Suprapubic skin (tissue), 4 donors: ENCODE data around the gene VTN. TPM values are rescaled to one million over a fixed set of nuclear protein-coding genes. Genes with fewer than 3 reads are reported as not detected.

Source experiments
- DNase-seq, 2 donors: peaks; one replicate each; pipeline ENCODE4 v3.0.0-alpha.2; 2019; ENCODE audit warnings: low spot score in 2 of 2
- H3K27ac ChIP-seq: fragments of 200-600 bp; sonication (generic); one replicate; pipeline ENCODE4 v1.5.1; 2019
- H3K27me3 ChIP-seq: fragments of 200-600 bp; sonication (generic); one replicate; pipeline ENCODE4 v1.5.1; 2019
- H3K36me3 ChIP-seq: fragments of 200-600 bp; sonication (generic); one replicate; pipeline ENCODE4 v1.5.1; 2019
- H3K4me1 ChIP-seq: fragments of 200-600 bp; sonication (generic); one replicate; pipeline ENCODE4 v1.5.1; 2019
- H3K4me3 ChIP-seq: fragments of 200-600 bp; sonication (generic); one replicate; pipeline ENCODE4 v1.5.1; 2019; ENCODE audit warnings: mild to moderate bottlenecking
- H3K9me3 ChIP-seq: fragments of 200-600 bp; sonication (generic); one replicate; pipeline ENCODE4 v1.5.1; 2019
- CTCF ChIP-seq, 2 donors: fragments of 200-600 bp in 1 of 2; fragments of 450-650 bp in 1 of 2; sonication (generic) in 1 of 2; IDR thresholded peaks; one replicate each; pipeline ENCODE4 v1.5.1; 2016 to 2019; ENCODE audit warnings: antibody characterized with exemption in 2 of 2, mild to moderate bottlenecking in 1 of 2, moderate library complexity in 1 of 2
- EP300 ChIP-seq: sonication (generic); formaldehyde crosslinking; IDR thresholded peaks from one replicate; pipeline ENCODE4 v1.6.1; 2017; ENCODE audit warnings: antibody characterized with exemption
- POLR2A ChIP-seq, 2 donors: fragments of 450-650 bp; IDR thresholded peaks; one replicate each; pipeline ENCODE4 v1.6.1; 2017; ENCODE audit warnings: antibody characterized with exemption in 2 of 2, mild to moderate bottlenecking in 2 of 2, moderate library complexity in 2 of 2
- POLR2AphosphoS5 ChIP-seq, 3 donors: sonication (generic); formaldehyde crosslinking; IDR thresholded peaks; one replicate each; pipeline ENCODE4 v1.6.1; 2017; ENCODE audit warnings: antibody characterized with exemption in 3 of 3
- WGBS: methylation state at CpG from one replicate; pipeline ENCODE4 v1.1.5; 2018; 5-methylcytosine and 5-hydroxymethylcytosine counted together
- total RNA-seq, 4 donors: library from RNA; depleted of rRNA; stranded (reverse); fragments of >200 nt; gene quantifications; one replicate each; pipeline ENCODE4 v1.1.0, GENCODE V29; 2016

The VTN gene
- total RNA-seq, 4 donors from 2014 or later = 0.42 to 4.2 (median 0.42) TPM; not detected in 1

- H3K36me3 ChIP-seq = peaks cover 61% of the 10 kb centered on the region
- 6% methylated on average over 4 of the region's 4 CpGs for WGBS
- H3K9me3 ChIP-seq = no peaks in the 10 kb centered on the region
- H3K27me3 ChIP-seq = no peaks in the 10 kb centered on the region
- H3K4me1 ChIP-seq = peaks cover 23% of the 10 kb centered on the region
- H3K4me3 ChIP-seq = peak overlapping the region; percentile 89
- no peak for TF ChIP-seq POLR2AphosphoS5 (IDR thresholded peaks at IDR 0.05)
- TF ChIP-seq CTCF (IDR thresholded peaks at IDR 0.05) = no peak
- no peak for TF ChIP-seq POLR2A (IDR thresholded peaks at IDR 0.05)
- no peak for TF ChIP-seq EP300
- DNase-seq = no peak
- peak overlapping the region; percentile 87 for H3K27ac ChIP-seq
These were observed 12.3 kb downstream of the VTN start for GRCh38 chr17:28357901-28358197.

GRCh38 chr17:28357061-28357900 lies 12.8 kb downstream of the VTN start, which contains the start of gene POLDIP2:
POLDIP2 (minus strand) TSS chr17:28357527; CDS start chr17:28357448, 79 bp downstream.
- DNase-seq = peak; percentile 96 to 97
- Histone ChIP-seq H3K36me3 (peaks cover 61% of the 10 kb centered on the region), H3K27me3 (no peaks in the 10 kb centered on the region), H3K27ac (peak within 1 kb of the TSS; percentile 87), H3K4me1 (peaks cover 23% of the 10 kb centered on the region), H3K4me3 (peak within 1 kb of the TSS; percentile 89), H3K9me3 (no peaks in the 10 kb centered on the region)
- peak; percentile 72 to 94 for TF ChIP-seq POLR2A (IDR thresholded peaks at IDR 0.05)
- no peak for TF ChIP-seq CTCF (IDR thresholded peaks at IDR 0.05)
- TF ChIP-seq POLR2AphosphoS5 (IDR thresholded peaks at IDR 0.05) = peak in 2 of 3 donors; percentile 84 to 93
- 0% methylated on average over 15 of the region's 80 CpGs for WGBS

- no peak overlapping the region for H3K27ac ChIP-seq
- peaks cover 99% of the 10 kb centered on the region for H3K36me3 ChIP-seq
- no peak for TF ChIP-seq POLR2AphosphoS5 (IDR thresholded peaks at IDR 0.05)
- no peak for TF ChIP-seq CTCF (IDR thresholded peaks at IDR 0.05)
- TF ChIP-seq EP300 = no peak
- no peak for TF ChIP-seq POLR2A (IDR thresholded peaks at IDR 0.05)
- H3K4me1 ChIP-seq = peaks cover 11% of the 10 kb centered on the region
- H3K27me3 ChIP-seq = no peaks in the 10 kb centered on the region
- no peaks in the 10 kb centered on the region for H3K9me3 ChIP-seq
- no peak for DNase-seq
- 87% methylated on average over 7 of the region's 7 CpGs for WGBS
- no peak overlapping the region for H3K4me3 ChIP-seq
These were observed 19.8 kb downstream of the VTN start for GRCh38 chr17:28350271-28350670.

GRCh38 chr17:28348979-28349378 lies 21.1 kb downstream of the VTN start:
- Histone ChIP-seq H3K27ac (no peak overlapping the region), H3K9me3 (no peaks in the 10 kb centered on the region), H3K36me3 (peaks cover 99% of the 10 kb centered on the region), H3K27me3 (no peaks in the 10 kb centered on the region), H3K4me1 (peaks cover 11% of the 10 kb centered on the region), H3K4me3 (no peak overlapping the region)
- 40% methylated on average over 2 of the region's 3 CpGs for WGBS
- TF ChIP-seq POLR2AphosphoS5 (IDR thresholded peaks at IDR 0.05) (no peak), CTCF (IDR thresholded peaks at IDR 0.05) (no peak), EP300 (no peak), POLR2A (IDR thresholded peaks at IDR 0.05) (no peak)
- DNase-seq = no peak

- Histone ChIP-seq H3K9me3 (no peaks in the 10 kb centered on the region), H3K4me3 (no peak overlapping the region), H3K4me1 (peaks cover 11% of the 10 kb centered on the region), H3K27ac (peak overlapping the region; percentile 6), H3K27me3 (no peaks in the 10 kb centered on the region), H3K36me3 (peaks cover 100% of the 10 kb centered on the region)
- 76% methylated on average over 7 of the region's 8 CpGs for WGBS
- DNase-seq = no peak
- TF ChIP-seq POLR2A (IDR thresholded peaks at IDR 0.05) (no peak), CTCF (IDR thresholded peaks at IDR 0.05) (no peak), EP300 (no peak), POLR2AphosphoS5 (IDR thresholded peaks at IDR 0.05) (no peak)
These were observed 22.7 kb downstream of the VTN start for GRCh38 chr17:28347261-28347891.
